DMS 273 (cell line): ENCODE data around the gene HSF2.
A peak's percentile ranks its signal among the peaks of the same experiment; 100 is the strongest.

ENCODE experiments used
- DNase-seq: peaks from one replicate; lab custom pipeline; 2025; ENCODE audit not compliant: unreplicated experiment; lab: John Stamatoyannopoulos, UW

Gene HSF2

DNA sequence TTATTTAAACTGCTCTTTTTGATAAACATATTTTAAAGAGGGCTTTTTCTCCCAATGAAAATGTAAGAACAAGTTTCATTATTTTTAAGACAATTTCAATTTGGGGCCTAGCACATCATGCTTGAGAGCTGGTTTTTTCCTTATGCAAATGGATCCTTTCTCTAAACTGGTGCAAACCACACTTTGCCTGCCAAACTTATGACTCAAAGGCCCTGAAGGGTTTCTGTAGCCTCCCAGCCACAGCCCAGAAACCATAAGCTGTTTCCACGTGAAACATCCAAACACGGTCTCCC is 451 bp upstream of the HSF2 start:
- no peak for DNase-seq

DNA sequence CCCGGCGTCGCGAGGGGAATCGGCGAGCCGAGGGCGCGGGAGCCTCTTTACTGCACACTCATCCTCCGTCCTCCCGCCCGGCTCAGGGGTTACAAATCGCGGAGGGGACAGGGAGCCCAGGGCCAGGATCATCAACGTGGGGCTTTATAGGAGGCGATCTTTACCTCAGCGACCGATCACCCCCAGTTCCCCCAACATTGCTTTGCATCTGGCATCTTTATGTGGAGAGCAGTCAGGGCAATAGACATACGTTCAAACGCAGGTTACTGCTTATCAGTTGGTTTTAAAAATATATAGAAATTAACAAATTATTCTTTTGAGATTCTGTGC is 634 bp downstream of the HSF2 start:
- DNase-seq = no peak

DNA sequence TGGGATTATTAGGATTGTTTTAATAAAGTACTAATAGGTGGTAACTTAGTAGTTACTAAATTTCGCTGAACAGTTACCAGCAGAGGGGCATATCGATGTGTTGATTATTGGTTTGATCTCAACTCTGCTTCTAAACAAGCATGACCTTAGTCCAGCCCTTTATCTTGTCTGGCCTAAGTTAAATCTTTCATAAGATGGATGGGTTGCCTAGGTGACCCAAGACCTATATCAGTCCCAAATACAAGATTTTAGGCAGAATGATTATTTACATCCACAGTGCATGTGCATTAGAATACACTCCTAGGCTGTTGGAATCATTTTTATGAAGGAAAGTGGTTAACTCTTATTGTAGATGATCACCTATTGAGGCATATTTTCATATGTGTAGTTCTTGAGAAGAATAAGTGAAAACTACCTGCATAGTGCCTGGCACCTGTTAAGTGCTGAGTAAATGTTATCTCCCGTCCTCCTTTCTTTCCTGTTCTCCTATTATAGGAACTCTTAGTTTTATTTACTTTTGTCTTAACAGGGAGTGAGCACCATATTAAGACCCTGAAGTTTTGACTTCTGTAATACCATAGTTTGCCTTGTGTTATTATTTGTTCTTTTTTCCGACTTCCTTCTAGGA is 1.1 kb downstream of the HSF2 start:
- peak; percentile 10 for DNase-seq

DNA sequence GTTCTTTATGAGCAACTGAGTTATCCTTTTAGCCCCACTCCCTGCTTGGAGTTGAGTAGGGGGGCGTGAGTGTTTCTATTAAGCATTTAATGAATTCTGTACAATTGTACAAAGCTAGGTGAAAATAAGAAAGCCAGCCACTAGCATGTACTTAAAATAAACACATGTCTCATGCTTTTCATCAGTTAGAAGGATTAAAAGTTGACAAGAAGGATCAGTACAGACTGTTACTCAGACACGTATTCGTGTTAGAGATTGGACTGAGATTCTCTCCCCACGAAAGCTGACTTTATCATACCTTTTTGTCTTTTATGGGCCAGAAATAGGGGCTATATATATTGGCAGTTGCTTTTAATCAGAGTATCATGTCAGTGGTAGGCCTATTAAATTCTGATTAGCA is 1.7 kb downstream of the HSF2 start:
- no peak for DNase-seq

DNA sequence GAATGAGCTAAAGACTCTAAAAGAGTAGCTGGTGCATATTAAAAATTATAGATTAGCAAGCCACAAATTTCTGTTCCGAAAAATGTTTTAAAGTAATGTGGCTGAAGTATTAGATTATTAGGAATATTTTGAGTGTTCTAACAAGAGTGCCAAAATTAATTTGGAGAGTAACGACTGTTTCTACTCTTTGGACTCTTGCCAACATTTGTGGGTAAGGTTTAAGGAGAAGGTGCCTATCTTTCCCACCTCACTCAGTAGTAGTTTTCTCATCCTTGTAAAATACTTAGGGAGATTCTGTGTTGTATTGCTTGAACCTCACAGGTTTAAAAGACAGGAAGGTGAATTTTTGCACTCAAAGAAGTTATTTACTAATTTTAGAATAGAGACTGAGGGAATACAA is 5.0 kb downstream of the HSF2 start:
- peak; percentile 7 for DNase-seq

DNA sequence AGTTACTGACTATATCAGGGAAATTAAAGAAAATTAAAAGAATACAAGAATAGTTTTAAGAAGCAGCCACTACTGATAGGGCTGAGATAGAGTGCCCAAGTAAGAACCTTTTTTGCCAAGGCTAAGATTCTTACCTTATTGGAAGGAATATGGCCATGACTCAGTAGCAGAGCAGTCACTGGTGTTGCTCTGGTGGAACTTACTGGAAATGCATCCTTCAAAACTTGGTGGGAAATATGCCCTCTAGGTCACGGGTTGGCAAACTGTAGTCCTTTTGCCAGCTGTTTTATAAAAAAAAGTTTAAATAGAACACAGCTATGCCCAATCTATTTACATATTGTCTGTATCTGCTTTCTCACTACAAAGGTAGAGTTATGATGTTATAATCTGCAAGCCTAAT is 6.0 kb downstream of the HSF2 start:
- peak; percentile 7 for DNase-seq

DNA sequence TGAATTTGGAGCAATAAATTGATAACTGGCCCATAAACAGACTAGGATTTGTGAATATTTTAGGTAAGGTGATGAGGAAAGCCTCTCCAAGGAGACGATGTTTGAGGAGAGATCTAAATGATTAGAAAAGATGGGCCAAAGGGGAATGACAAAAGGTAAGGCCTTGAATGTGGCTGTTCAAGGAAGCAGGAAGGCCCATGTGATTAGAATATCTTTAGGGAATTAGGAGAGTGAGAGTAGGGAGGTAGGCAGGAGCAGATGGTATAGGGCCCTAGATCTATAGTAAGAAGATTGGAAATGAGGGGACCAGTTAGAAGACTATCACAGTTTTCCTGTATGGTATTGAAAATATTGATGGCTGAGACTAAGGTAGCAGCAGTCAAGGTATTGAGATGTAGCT is 6.7 kb downstream of the HSF2 start:
- DNase-seq = no peak

DNA sequence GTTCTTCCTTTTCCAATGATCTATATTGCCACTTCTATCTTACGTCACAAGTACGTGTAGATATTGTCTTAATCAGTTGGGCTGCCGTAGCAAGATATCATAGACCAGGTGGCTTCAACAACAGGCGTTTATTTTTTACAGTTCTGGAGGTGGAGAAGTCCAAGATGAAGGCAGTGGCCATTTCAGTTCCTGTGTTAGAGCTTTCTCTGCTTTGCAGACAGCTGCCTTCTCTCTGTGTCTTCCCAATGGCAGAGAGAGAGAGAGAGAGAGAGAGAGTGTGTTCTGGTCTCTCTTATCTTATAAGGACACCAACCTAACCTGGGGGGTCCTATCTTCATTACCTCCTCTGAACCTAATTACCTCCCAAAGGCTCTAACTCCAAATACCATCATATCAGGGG is 8.3 kb downstream of the HSF2 start:
- DNase-seq = no peak

DNA sequence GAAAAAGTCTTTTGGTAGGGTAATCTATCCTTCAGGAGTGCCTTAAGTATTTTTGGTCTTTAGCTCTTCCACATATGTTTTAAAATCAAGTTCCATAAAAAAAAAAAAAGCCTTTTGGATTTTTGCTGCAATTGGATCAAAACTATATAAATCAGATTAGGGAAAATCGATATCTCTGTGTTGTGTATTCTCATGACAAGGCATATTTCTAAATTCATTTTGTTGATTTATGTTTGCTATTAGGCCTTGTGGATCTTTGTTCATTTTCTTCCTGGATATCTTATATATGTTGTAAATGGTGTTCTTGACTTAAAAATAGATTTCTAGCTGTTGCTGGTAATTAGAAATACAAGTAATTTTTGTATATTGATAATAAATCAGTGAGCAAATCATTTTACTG is 8.8 kb downstream of the HSF2 start:
- no peak for DNase-seq

DNA sequence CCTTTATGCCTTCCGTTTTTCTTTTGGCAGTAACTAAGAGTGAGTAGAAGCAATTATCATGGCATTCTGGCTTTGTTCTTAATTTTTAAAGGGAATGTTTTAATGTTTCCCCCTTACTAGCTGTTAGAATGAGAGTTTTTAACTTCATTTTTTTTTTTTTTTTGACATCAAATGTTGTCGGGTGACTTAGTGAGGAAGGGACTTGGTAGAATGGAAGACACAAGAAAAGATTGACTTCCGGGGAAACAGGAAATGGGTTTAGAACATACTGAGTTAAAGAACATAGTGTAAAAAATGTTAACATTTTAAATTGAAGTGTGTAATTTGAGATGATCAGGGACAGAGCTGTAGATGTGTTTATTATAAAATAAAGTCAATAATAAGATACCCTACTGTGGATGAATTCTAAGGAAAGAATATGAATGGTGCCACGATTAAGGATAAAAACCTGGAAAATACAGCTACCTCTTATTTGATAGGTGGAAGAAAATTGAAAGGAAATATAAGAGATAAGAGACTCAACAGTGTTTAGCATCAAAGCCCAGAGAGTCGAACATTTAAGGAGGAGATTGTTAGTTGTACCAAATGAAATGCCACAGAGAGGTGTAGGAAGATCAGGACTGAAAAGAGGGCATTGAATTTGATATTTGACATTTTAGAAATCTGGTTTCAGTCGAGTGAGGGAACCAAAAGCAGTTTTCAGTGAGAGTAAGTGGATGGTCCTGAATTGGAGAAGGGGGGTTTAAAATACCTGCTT is 9.4 kb downstream of the HSF2 start:
- DNase-seq = no peak

DNA sequence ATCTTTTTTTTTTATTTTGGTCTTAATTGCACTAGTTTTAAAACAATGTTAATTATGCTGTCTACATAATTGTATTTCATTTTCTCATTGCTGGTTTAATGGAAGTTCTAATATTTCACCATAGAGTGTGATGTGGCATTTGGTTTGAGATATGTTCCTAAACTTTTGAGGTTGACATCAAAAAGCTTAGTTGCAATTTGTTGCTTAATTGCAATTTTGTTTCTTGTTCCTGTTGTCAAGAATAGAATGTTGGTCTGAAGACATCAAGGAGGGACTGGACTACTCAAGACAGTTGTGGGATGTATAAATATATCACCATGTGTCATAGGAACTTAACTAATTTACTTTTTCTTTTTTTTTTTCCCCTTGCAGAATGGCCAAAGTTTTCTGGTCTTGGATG is 12.5 kb downstream of the HSF2 start:
- no peak for DNase-seq

DNA sequence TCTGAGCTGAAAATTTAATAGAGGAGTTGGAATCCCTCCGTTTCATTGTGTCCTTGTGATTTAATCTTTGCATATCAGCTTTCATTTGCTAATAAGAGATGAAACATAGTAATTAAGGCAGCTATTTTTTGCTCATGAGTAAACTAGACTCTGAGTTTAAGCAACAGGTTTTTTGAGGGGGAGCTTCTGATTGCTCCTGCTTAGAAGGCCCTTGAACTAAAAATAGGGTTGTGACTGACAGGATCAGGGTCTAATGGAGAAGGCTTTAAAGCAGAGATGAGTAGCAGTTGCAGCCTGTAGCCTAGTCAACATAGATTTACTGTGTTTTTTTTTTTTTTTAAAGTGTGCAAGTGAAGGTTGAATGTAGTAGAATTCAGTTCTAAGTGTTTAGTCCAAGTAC is 17.4 kb downstream of the HSF2 start:
- DNase-seq = no peak

DNA sequence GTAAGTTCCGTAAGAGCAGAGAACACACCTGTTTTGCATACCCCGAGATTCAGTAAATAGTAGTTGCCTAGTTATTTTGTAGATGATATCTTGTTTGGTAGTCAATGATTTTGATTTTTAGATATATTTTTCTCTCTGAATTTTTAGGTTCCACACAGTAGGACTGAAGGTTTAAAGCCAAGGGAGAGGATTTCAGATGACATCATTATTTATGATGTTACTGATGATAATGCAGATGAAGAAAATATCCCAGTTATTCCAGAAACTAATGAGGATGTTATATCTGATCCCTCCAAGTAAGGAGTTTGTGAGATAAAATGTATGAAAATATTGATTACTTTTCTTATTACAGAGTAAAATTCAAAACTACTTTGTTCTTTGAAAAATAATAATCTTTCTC is 22.6 kb downstream of the HSF2 start:
- no peak for DNase-seq

DNA sequence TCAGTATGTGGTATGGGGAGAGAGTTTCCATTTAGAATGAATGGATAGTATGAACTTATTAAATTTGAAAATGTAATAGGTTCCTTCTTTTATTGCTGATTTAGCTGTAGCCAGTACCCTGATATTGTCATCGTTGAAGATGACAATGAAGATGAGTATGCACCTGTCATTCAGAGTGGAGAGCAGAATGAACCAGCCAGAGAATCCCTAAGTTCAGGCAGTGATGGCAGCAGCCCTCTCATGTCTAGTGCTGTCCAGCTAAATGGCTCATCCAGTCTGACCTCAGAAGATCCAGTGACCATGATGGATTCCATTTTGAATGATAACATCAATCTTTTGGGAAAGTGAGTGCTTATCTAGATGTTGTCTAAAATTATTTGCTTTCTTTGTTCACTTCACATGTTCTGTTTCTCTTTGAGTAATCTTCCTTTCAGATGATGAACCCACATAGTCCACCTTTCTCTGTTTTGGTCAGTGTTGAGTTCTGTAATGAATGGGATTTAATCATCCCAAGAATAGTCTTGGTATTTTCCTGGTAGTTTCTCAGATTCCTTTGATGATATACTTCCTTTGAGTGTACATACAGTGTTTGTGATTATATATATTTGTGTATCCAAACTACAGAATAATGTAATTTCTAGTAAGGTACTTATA is 23.3 kb downstream of the HSF2 start:
- DNase-seq = no peak

DNA sequence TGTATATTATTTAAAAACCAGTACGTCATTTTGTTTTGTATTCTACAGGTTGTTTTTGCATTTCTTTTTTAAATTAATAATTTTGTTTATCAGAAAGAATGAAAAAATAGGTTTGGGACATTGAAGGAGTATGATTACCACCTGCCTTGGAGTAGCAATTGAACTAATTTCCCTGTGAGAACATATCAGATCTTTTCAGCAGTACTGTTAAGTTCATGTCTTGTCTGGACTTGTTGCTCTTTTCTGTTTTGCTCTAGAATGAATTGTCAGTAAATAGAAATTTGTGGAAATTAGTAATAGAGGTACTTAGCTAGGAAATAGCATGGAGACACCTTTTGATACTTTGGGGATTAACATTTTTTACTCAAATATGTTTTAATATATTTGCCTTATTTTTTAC is 24.3 kb downstream of the HSF2 start:
- DNase-seq = no peak

DNA sequence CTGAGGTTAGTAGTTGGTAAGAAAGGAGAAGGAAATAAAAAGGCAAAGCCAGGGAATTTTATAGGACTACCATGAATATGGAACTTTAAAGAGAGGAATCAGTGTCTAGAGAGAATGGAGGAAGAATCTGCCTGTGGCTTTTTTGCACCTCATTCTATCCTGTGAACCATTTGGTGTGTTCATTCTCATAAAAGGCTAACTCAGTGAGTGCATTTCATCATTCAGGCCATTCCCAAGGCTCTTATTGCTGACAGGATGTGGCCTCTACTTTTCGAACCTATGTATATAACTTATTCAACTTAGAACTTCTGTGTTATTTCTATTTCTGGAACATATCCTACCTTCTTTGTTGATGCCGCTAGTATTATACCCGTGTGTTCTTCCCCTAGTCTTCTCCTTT is 27.1 kb downstream of the HSF2 start:
- no peak for DNase-seq

DNA sequence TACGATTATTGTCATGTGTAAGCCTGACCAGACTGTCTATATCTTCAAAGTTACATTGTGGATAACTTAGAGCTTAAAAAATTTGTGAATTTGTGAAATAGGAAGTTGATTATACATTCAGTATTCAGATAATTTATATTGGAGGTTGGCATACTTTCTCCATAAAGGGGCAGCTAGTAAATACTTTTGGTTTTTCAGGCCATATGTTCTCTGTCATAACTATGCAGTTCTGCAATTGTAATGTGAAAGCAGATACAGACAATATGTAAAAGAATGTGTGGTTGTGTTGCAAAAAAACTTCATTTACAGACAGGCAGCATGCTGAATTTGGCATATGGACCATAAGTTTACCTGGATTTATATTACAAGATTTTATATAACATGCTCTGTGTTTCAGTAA is 29.3 kb downstream of the HSF2 start:
- DNase-seq = no peak

DNA sequence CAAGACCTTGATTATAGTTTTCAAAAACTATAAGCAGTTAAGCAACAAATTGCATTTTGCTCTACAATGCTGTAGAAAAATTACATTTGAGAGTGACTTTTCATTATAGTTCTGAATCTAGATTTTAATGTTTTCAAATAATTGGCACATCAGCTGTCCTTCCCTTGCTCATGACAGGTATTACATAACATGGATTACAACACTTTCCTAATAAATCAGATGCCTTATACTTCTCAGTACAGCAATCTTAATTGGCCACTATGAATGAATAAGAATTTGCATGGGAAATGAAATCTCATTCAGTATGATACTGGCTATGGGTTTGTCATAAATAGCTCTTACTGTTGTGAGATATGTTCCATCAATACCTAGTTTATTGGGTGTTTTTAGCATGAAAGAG is 29.9 kb downstream of the HSF2 start:
- no peak for DNase-seq

DNA sequence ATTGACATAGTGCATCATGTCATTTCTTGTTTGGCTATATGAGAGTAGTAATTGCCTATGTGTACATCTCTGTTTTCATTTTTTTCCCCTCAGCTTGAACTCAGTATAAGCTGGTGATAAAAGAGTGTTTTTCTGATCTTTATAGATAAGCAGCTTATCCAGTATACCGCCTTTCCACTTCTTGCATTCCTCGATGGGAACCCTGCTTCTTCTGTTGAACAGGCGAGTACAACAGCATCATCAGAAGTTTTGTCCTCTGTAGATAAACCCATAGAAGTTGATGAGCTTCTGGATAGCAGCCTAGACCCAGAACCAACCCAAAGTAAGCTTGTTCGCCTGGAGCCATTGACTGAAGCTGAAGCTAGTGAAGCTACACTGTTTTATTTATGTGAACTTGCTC is 32.3 kb downstream of the HSF2 start:
- no peak for DNase-seq

DNA sequence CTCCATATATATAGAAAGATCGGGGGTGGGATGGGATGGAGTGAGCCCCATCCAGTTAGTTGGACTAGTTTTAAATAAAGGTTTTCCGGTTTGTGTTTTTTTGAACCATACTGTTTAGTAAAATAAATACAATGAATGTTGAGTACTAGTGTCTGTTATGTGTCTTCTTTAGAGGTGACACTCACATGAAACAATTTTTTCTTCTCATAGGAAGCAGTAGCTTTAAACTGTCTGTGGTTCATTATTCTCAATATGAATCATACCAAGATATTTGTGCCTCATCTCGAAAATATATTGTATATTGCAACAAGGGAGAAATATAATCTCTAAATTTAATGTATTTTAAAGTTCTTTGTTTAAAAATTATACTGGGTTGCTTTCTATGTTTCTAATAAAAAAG is 33.4 kb downstream of the HSF2 start:
- no peak for DNase-seq

DNA sequence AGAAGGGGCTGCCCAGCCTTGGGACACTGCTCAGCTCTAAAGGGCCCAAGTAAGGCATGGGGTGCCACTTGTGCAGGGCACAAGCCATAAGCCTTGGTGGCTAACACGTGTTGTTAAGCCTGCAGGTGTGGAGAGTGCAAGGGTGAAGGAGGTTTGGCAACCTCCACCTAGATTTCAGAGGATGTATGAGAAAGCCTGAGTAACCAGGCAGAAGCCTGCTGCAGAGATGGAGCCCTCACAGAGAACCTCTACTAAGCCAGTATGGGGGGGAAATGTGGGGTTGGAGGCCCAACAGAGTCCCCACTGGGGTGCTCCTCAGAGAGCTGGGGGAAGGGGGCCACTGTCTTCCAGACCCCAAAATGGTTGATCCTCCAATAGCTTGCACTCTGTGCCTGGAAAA is 39.5 kb downstream of the HSF2 start:
- DNase-seq = peak; percentile 4

DNA sequence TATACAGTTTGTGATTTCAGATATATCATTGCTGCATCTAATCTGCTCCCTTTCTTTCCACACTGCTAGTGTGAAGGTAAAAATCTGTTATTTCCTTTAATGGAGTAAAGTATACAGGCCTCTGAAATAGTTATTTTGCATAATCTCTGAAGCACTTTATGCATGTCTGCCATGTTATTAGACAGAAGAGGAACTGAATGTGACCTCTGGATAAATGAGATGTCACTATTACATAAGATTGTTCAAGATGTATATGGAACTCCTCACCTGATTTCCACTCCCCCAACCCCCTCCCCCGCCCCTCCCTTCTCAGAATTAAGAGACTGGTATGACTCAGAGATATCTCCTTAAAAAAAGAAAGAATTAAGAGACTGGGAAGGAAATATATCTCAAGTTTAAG is 45.8 kb downstream of the HSF2 start:
- DNase-seq = no peak

DNA sequence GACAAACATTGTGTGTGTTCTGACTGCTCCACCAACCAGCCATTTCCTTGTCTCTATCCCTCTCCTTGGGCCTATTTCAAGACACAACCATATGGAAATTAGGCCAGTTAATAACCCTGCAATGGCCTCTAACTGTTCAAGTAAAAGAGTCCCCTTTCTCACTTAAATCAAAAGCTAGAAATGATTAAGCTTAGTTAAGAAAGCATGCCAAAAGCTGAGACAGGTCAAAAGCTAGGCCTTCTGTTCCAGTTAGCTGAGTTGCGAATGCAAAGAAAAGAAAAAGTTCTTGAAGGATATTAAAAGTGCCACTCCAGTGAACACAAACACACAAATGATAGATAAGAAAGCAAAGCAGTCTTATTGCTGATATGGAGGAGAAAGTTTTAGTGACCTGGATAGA is 49.6 kb downstream of the HSF2 start:
- no peak for DNase-seq
